ENCODE data around the gene DBNDD1.

GRCh38 chr16:90010676-90011507, 8.4 kb downstream of the DBNDD1 start:
- no peak for TF ChIP-seq POLR2A (IDR thresholded peaks at IDR 0.05; ENCODE audit: low read depth, low read length)
- TF ChIP-seq POLR2AphosphoS5 (IDR thresholded peaks at IDR 0.05; ENCODE audit: insufficient read depth, low read depth, low read length): no peak
- TF ChIP-seq, protein P1, sequence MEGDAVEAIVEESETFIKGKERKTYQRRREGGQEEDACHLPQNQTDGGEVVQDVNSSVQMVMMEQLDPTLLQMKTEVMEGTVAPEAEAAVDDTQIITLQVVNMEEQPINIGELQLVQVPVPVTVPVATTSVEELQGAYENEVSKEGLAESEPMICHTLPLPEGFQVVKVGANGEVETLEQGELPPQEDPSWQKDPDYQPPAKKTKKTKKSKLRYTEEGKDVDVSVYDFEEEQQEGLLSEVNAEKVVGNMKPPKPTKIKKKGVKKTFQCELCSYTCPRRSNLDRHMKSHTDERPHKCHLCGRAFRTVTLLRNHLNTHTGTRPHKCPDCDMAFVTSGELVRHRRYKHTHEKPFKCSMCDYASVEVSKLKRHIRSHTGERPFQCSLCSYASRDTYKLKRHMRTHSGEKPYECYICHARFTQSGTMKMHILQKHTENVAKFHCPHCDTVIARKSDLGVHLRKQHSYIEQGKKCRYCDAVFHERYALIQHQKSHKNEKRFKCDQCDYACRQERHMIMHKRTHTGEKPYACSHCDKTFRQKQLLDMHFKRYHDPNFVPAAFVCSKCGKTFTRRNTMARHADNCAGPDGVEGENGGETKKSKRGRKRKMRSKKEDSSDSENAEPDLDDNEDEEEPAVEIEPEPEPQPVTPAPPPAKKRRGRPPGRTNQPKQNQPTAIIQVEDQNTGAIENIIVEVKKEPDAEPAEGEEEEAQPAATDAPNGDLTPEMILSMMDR (IDR thresholded peaks at IDR 0.05; ENCODE audit: extremely low read depth in 1 of 2, insufficient read depth in 1 of 2, low read depth in 1 of 2, low read length in 2 of 2): no peak
- TF ChIP-seq MAX (IDR thresholded peaks at IDR 0.05; ENCODE audit: insufficient read depth, insufficient read length): no peak
- TF ChIP-seq EZH2 (IDR thresholded peaks at IDR 0.05; ENCODE audit: borderline replicate concordance, low read depth, low read length, severe bottlenecking): no peak
- no peak for TF ChIP-seq MYC (IDR thresholded peaks at IDR 0.05; ENCODE audit: low read depth, low read length)
